Spleen (tissue), 11 donors: ENCODE measurements around the gene GPT2. TPM values are rescaled to one million over a fixed set of nuclear protein-coding genes. Genes with fewer than 3 reads are reported as not detected.

Experiments
- DNase-seq: peaks from one replicate; pipeline ENCODE4 v3.0.0-alpha.2; 2020
- H3K27ac ChIP-seq, 8 donors: fragments of 200-600 bp; sonication (generic) in 7 of 8; 1 replicate in 4 of 8; 2 replicates in 4 of 8; pipeline versions ENCODE4 v1.5.0 to v1.8.0; 2016 to 2021; ENCODE audit warnings: inconsistent platforms in 4 of 8, mild to moderate bottlenecking in 4 of 8, moderate library complexity in 1 of 8
- H3K27me3 ChIP-seq, 7 donors: fragments of 200-600 bp; sonication (generic) in 6 of 7; replicated peaks in 1 of 7; 1 replicate in 4 of 7; 2 replicates in 3 of 7; pipeline versions ENCODE4 v1.5.0 to v1.8.0; 2016 to 2021; ENCODE audit warnings: inconsistent platforms in 3 of 7, mild to moderate bottlenecking in 1 of 7
- H3K36me3 ChIP-seq, 6 donors: fragments of 200-600 bp; sonication (generic) in 5 of 6; 1 replicate in 4 of 6; 2 replicates in 2 of 6; pipeline versions ENCODE4 v1.5.0 to v1.8.0; 2016 to 2021; ENCODE audit warnings: inconsistent platforms in 2 of 6
- H3K4me1 ChIP-seq, 6 donors: fragments of 200-600 bp; sonication (generic) in 5 of 6; 1 replicate in 3 of 6; 2 replicates in 3 of 6; pipeline versions ENCODE4 v1.5.0 to v1.8.0; 2016 to 2021; ENCODE audit warnings: inconsistent platforms in 3 of 6
- H3K4me3 ChIP-seq, 8 donors: fragments of 200-600 bp; sonication (generic) in 7 of 8; 1 replicate in 4 of 8; 2 replicates in 4 of 8; pipeline versions ENCODE4 v1.5.0 to v1.8.0; 2016 to 2021; ENCODE audit warnings: inconsistent platforms in 4 of 8, mild to moderate bottlenecking in 4 of 8, moderate library complexity in 2 of 8
- H3K9me3 ChIP-seq, 8 donors: fragments of 200-600 bp; sonication (generic) in 7 of 8; 1 replicate in 4 of 8; 2 replicates in 4 of 8; pipeline versions ENCODE4 v1.5.0 to v1.8.0; 2016 to 2021; ENCODE audit warnings: inconsistent platforms in 4 of 8
- POLR2A ChIP-seq, 3 donors: fragments of 450-650 bp; IDR thresholded peaks; one replicate each; pipeline ENCODE4 v1.5.1; 2017; ENCODE audit warnings: antibody characterized with exemption in 3 of 3, mild to moderate bottlenecking in 1 of 3
- POLR2AphosphoS5 ChIP-seq, 3 donors: sonication (generic); formaldehyde crosslinking; IDR thresholded peaks; one replicate each; pipeline ENCODE4 v1.5.1; 2017; ENCODE audit warnings: antibody characterized with exemption in 3 of 3
- WGBS, 5 donors: extraction: QIAGEN DNeasy Blood & Tissue Kit in 3 of 5; methylation state at CpG; one replicate each; pipeline versions ENCODE4 v1.1.5 to v1.1.7; 2013 to 2018; 5-methylcytosine and 5-hydroxymethylcytosine counted together
- intact Hi-C: fragments of 100-400 bp; cut with DNase I; formaldehyde crosslinking; loops from one replicate; pipeline ENCODE4 v1.15.0; 2023; ENCODE audit warnings: low total_unique reads
- polyA plus RNA-seq, 3 donors: library from polyadenylated mRNA; stranded (reverse); fragments of 200-250 nt; gene quantifications; one replicate each; pipeline ENCODE4 v1.2.1, GENCODE V29; 2013
- total RNA-seq, 7 donors: library from RNA; depleted of rRNA in 3 of 7; stranded (reverse); fragments of >200 nt in 3 of 7; fragmentation: NEBNext Ultra II Directional in 4 of 7; extraction: Animal tissue kit (Norgen Biotek cat#: 25700) in 4 of 7; gene quantifications; one replicate each; pipeline versions ENCODE4 v1.1.0 to v1.2.1, GENCODE V29; 2016 to 2021
- TF ChIP-seq, protein P1 (sequence below), 11 experiments: fragments of 200-600 bp in 7 of 11; fragments of 450-650 bp in 4 of 11; sonication (generic) in 4 of 11; IDR thresholded peaks in 8 of 11; conservative IDR thresholded peaks in 3 of 11; 1 replicate in 7 of 11; 2 replicates in 4 of 11; pipeline versions ENCODE4 v1.4.0 to v1.8.0; 2016 to 2021; ENCODE audit warnings: antibody characterized with exemption in 11 of 11, inconsistent platforms in 4 of 11, mild to moderate bottlenecking in 1 of 11
- donor health status: healthy with polysubstance abuse.
- donor health status: DM: no; HTN: no; CAD: no; lungs with moderate emphysema.
- donor health status: DM: no; HTN: no; CAD: no.
- donor health status: Bipolar disorder and iron deficiency.
- donor health status: healthy.
- donor health status: DM: no; HTN: no; CAD: no.
- donor health status: DM: yes; HTN: yes; CAD: no.

Gene GPT2
- total and polyA plus RNA-seq, 10 donors: 3.1 to 9.2 (median 4.9) TPM

GRCh38 chr16:46947900-46948547, 63.9 kb downstream of the GPT2 start:
- H3K27ac ChIP-seq: no peak overlapping the region
- no peak overlapping the region for H3K4me3 ChIP-seq
- WGBS, 5 donors: 85 to 93% (median 90%) methylated on average over 7 of the region's 7 CpGs
- intact Hi-C loops: no loop called here
- DNase-seq: peak; percentile 64
- H3K9me3 ChIP-seq: no peaks in the 10 kb centered on the region
- H3K36me3 ChIP-seq: no peaks in the 10 kb centered on the region
- TF ChIP-seq POLR2AphosphoS5 (IDR thresholded peaks at IDR 0.05) (no peak), POLR2A (IDR thresholded peaks at IDR 0.05) (no peak)
- TF ChIP-seq, protein P1, sequence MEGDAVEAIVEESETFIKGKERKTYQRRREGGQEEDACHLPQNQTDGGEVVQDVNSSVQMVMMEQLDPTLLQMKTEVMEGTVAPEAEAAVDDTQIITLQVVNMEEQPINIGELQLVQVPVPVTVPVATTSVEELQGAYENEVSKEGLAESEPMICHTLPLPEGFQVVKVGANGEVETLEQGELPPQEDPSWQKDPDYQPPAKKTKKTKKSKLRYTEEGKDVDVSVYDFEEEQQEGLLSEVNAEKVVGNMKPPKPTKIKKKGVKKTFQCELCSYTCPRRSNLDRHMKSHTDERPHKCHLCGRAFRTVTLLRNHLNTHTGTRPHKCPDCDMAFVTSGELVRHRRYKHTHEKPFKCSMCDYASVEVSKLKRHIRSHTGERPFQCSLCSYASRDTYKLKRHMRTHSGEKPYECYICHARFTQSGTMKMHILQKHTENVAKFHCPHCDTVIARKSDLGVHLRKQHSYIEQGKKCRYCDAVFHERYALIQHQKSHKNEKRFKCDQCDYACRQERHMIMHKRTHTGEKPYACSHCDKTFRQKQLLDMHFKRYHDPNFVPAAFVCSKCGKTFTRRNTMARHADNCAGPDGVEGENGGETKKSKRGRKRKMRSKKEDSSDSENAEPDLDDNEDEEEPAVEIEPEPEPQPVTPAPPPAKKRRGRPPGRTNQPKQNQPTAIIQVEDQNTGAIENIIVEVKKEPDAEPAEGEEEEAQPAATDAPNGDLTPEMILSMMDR (IDR thresholded peaks at IDR 0.05 in 8 of 11, conservative IDR thresholded peaks at IDR 0.05 in 3 of 11): peak in 8 of 11 experiments; percentile 28 to 62 (median 50)
- H3K27me3 ChIP-seq: no peaks in the 10 kb centered on the region
- H3K4me1 ChIP-seq: peaks cover 0 to 3% (median 0%) of the 10 kb centered on the region in 6 donors

DNA sequence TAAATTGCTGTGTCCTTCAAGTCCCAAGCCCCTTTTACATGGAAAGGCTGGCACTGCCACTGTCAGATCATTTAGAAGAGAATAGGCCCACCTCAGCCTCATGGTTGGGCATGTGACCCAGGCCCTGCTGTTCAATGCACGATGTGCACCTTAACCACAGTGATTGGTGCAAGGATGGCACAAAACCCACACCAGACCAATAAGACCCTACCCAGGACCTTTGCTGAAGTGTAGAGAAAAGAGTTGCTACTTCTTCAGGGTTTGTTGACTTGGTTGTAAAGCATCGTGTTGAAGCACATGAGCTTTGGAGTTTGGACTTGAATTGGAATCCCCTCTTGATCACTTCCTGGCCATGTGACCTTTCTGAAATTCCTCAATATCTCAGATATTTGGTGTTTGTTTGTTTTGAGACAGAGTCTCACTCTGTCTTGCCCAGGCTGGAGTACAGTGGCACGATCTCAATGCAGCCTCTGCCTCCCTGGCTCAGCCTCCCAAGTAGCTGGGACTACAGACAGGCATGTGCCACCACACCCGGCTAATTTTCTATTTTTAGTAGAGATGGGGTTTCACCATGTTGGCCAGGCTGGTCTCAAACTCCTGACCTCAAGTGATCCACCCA, 64.5 kb downstream of the GPT2 start:
- H3K36me3 ChIP-seq: peaks cover 0 to under 1% (median 0%) of the 10 kb centered on the region in 6 donors
- no peaks in the 10 kb centered on the region for H3K9me3 ChIP-seq
- TF ChIP-seq POLR2AphosphoS5 (IDR thresholded peaks at IDR 0.05) (no peak), POLR2A (IDR thresholded peaks at IDR 0.05) (no peak)
- TF ChIP-seq, protein P1 (IDR thresholded peaks at IDR 0.05 in 8 of 11, conservative IDR thresholded peaks at IDR 0.05 in 3 of 11): no peak
- H3K27ac ChIP-seq: no peak overlapping the region
- WGBS, 5 donors: 68 to 82% (median 72%) methylated on average over 4 of the region's 4 CpGs
- peaks cover 0 to 3% (median 0%) of the 10 kb centered on the region in 6 donors for H3K4me1 ChIP-seq
- no peaks in the 10 kb centered on the region for H3K27me3 ChIP-seq
- intact Hi-C loops: no loop called here
- H3K4me3 ChIP-seq: no peak overlapping the region
- DNase-seq: no peak

DNA sequence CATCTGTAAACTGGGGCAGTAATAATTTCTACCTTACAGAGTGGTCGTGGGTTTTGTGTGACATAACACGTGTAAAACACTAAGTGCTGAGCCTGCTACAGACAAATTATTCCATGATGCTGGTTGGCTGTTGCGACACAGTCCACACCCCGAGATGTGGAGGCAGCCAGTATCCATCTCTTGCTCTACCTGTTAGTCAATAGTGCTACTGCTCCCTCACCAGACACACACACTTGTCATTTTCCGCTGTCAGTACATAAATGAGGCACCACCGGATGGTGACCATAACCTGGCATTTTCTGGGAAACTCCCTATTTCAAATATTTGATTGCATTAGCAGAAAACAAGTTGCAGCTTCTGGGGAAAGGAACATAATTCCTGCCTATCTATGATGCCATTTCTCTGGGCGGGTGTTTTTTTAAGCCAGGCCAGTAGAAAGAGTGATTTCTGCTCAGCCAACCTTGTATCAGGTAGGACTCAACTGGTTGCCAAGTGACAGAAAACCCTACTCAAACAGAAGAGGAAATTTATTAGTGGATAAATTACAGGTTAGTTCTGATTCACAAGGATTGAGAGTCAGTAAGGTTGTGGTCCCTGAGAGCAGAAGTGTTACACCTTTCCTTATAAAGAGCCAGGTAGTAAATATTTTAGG, 65.2 kb downstream of the GPT2 start:
- TF ChIP-seq POLR2A (IDR thresholded peaks at IDR 0.05): no peak
- WGBS, 5 donors: 65 to 84% (median 70%) methylated on average over 7 of the region's 7 CpGs
- DNase-seq: no peak
- Histone ChIP-seq H3K27me3 (no peaks in the 10 kb centered on the region), H3K27ac (no peak overlapping the region), H3K36me3 (peaks cover 0 to 7% (median 1%) of the 10 kb centered on the region in 6 donors), H3K4me1 (peaks cover 0 to 3% (median 0%) of the 10 kb centered on the region in 6 donors), H3K9me3 (no peaks in the 10 kb centered on the region), H3K4me3 (no peak overlapping the region)
- intact Hi-C loops: no loop called here

- no peak for TF ChIP-seq POLR2AphosphoS5 (IDR thresholded peaks at IDR 0.05)
- no peak for TF ChIP-seq POLR2A (IDR thresholded peaks at IDR 0.05)
- TF ChIP-seq, protein P1 (IDR thresholded peaks at IDR 0.05 in 8 of 11, conservative IDR thresholded peaks at IDR 0.05 in 3 of 11): no peak
- peaks cover 0 to 14% (median 8%) of the 10 kb centered on the region in 6 donors for H3K36me3 ChIP-seq
- H3K4me1 ChIP-seq: peaks cover 0 to 3% (median 0%) of the 10 kb centered on the region in 6 donors
- DNase-seq: no peak
- no peak overlapping the region for H3K4me3 ChIP-seq
- no peak overlapping the region for H3K27ac ChIP-seq
- no peaks in the 10 kb centered on the region for H3K9me3 ChIP-seq
- H3K27me3 ChIP-seq: no peaks in the 10 kb centered on the region
- intact Hi-C loops: loop anchor here (10.0 kb wide), 1 partner anchor 1205 kb away; the partner anchor contains the start of gene ABCC12
- WGBS, 5 donors: 67 to 97% (median 77%) methylated on average over 1 of the region's 1 CpG
Observed at GRCh38 chr16:46950009-46950408, 65.8 kb downstream of the GPT2 start.
